Breast epithelium (tissue), 3 donors: ENCODE measurements around the gene MYO6.

Experiments used
- POLR2A ChIP-seq: fragments of 450-650 bp; IDR thresholded peaks from one replicate; pipeline ENCODE4 v1.6.1; 2016; ENCODE audit warnings: antibody characterized with exemption, mild to moderate bottlenecking, moderate library complexity
- TF ChIP-seq, protein P1 (sequence below), 3 donors: fragments of 450-650 bp; IDR thresholded peaks; one replicate each; pipeline ENCODE4 v1.5.1; 2016 to 2017; ENCODE audit warnings: antibody characterized with exemption in 3 of 3, mild to moderate bottlenecking in 3 of 3, moderate library complexity in 3 of 3

DNA sequence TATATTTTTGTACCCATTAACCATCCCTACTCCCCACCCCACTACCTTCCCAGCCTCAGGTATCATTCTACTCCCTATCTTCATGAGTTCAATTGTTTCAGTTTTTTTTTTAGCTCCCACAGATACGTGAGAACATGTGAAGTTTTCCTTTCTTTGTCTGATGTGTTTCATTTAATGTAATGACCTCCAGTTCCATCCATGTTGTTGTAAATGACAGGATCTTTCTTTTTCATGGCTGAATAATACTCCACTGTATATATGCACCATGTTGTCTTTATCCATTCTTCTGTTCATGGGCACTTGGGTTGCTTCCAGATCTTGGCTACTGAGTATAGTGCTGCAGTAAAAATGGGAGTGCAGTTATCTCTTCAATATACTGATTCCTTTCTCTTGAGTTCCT is 63.5 kb downstream of the MYO6 start:
- TF ChIP-seq, protein P1, sequence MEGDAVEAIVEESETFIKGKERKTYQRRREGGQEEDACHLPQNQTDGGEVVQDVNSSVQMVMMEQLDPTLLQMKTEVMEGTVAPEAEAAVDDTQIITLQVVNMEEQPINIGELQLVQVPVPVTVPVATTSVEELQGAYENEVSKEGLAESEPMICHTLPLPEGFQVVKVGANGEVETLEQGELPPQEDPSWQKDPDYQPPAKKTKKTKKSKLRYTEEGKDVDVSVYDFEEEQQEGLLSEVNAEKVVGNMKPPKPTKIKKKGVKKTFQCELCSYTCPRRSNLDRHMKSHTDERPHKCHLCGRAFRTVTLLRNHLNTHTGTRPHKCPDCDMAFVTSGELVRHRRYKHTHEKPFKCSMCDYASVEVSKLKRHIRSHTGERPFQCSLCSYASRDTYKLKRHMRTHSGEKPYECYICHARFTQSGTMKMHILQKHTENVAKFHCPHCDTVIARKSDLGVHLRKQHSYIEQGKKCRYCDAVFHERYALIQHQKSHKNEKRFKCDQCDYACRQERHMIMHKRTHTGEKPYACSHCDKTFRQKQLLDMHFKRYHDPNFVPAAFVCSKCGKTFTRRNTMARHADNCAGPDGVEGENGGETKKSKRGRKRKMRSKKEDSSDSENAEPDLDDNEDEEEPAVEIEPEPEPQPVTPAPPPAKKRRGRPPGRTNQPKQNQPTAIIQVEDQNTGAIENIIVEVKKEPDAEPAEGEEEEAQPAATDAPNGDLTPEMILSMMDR (IDR thresholded peaks at IDR 0.05), result no peak
- no peak for TF ChIP-seq POLR2A
